ENCODE results near the gene PLEKHG3.
A peak's percentile ranks its signal among the peaks of the same experiment; 100 is the strongest.

Gene PLEKHG3

GRCh38 chr14:64728106-64728505 is 23.9 kb downstream of the PLEKHG3 start:
- DNase-seq, result no peak

- no peak for DNase-seq
Measured at GRCh38 chr14:64728856-64729255, 24.6 kb downstream of the PLEKHG3 start.

GRCh38 chr14:64729386-64730060 is 25.3 kb downstream of the PLEKHG3 start:
- DNase-seq, result no peak

GRCh38 chr14:64730061-64730440 is 25.8 kb downstream of the PLEKHG3 start:
- DNase-seq, result no peak

GRCh38 chr14:64730681-64731080 is 26.5 kb downstream of the PLEKHG3 start:
- DNase-seq, result no peak

- no peak for DNase-seq
Measured at GRCh38 chr14:64731141-64731581, 26.9 kb downstream of the PLEKHG3 start.

- no peak for DNase-seq
Measured at GRCh38 chr14:64732066-64732465, 27.8 kb downstream of the PLEKHG3 start.

GRCh38 chr14:64732536-64733120 is 28.4 kb downstream of the PLEKHG3 start:
- no peak for DNase-seq

- no peak for DNase-seq
Measured at GRCh38 chr14:64733321-64733720, 29.1 kb downstream of the PLEKHG3 start.

- DNase-seq, result no peak
Measured at GRCh38 chr14:64733899-64734298, 29.7 kb downstream of the PLEKHG3 start.

GRCh38 chr14:64734990-64735389 is 30.8 kb downstream of the PLEKHG3 start:
- no peak for DNase-seq

GRCh38 chr14:64736271-64737169 is 32.3 kb downstream of the PLEKHG3 start:
- DNase-seq, result no peak

GRCh38 chr14:64737391-64738280 is 33.4 kb downstream of the PLEKHG3 start:
- no peak for DNase-seq

- DNase-seq, result no peak
Measured at GRCh38 chr14:64738281-64738804, 34.1 kb downstream of the PLEKHG3 start.

GRCh38 chr14:64741200-64741599 is 37.0 kb downstream of the PLEKHG3 start:
- DNase-seq, result no peak

GRCh38 chr14:64741961-64742360 is 37.7 kb downstream of the PLEKHG3 start:
- no peak for DNase-seq

GRCh38 chr14:64743061-64743460 is 38.8 kb downstream of the PLEKHG3 start:
- no peak for DNase-seq

- DNase-seq, result peak; percentile 34
Measured at GRCh38 chr14:64745511-64746091, 41.4 kb downstream of the PLEKHG3 start.

- DNase-seq, result peak; percentile 42
Measured at GRCh38 chr14:64746298-64747250, 42.4 kb downstream of the PLEKHG3 start.

GRCh38 chr14:64747327-64747726 is 43.1 kb downstream of the PLEKHG3 start:
- DNase-seq, result no peak

GRCh38 chr14:64748521-64748920 is 44.3 kb downstream of the PLEKHG3 start:
- DNase-seq, result no peak
